WERI-Rb-1 (cell line): Measurements from ENCODE around the gene STK32C.

ENCODE experiments used
- DNase-seq: peaks from one replicate; pipeline ENCODE4 v3.0.0-alpha.2; 2020
- H3K27ac ChIP-seq: fragments of 250-450 bp; sonication (Bioruptor Pico); 2 replicates; pipeline ENCODE4 v1.5.1; 2020; ENCODE audit warnings: mild to moderate bottlenecking, moderate library complexity
- H3K27me3 ChIP-seq: fragments of 250-450 bp; sonication (Bioruptor Pico); 2 replicates; pipeline ENCODE4 v1.5.1; 2021; ENCODE audit warnings: mild to moderate bottlenecking, low read depth, moderate library complexity; ENCODE audit not compliant: insufficient read depth, severe bottlenecking
- H3K36me3 ChIP-seq: fragments of 250-450 bp; sonication (Bioruptor Pico); 2 replicates; pipeline ENCODE4 v1.5.1; 2020; ENCODE audit warnings: mild to moderate bottlenecking, moderate library complexity
- H3K4me3 ChIP-seq: 2 replicates; pipeline ENCODE4 v1.5.1; 2011; ENCODE audit warnings: low read depth, mild to moderate bottlenecking, control low read depth, low read length
- H3K9me3 ChIP-seq: fragments of 250-450 bp; sonication (Bioruptor Pico); 2 replicates; pipeline ENCODE4 v1.5.1; 2021; ENCODE audit warnings: mild to moderate bottlenecking, moderate library complexity; ENCODE audit not compliant: severe bottlenecking
- TF ChIP-seq, protein P1 (sequence below): IDR thresholded peaks from 2 replicates; pipeline ENCODE4 v1.5.1; 2011; ENCODE audit warnings: low read depth, mild to moderate bottlenecking, control low read depth, inconsistent platforms, low read length

The STK32C gene

DNA sequence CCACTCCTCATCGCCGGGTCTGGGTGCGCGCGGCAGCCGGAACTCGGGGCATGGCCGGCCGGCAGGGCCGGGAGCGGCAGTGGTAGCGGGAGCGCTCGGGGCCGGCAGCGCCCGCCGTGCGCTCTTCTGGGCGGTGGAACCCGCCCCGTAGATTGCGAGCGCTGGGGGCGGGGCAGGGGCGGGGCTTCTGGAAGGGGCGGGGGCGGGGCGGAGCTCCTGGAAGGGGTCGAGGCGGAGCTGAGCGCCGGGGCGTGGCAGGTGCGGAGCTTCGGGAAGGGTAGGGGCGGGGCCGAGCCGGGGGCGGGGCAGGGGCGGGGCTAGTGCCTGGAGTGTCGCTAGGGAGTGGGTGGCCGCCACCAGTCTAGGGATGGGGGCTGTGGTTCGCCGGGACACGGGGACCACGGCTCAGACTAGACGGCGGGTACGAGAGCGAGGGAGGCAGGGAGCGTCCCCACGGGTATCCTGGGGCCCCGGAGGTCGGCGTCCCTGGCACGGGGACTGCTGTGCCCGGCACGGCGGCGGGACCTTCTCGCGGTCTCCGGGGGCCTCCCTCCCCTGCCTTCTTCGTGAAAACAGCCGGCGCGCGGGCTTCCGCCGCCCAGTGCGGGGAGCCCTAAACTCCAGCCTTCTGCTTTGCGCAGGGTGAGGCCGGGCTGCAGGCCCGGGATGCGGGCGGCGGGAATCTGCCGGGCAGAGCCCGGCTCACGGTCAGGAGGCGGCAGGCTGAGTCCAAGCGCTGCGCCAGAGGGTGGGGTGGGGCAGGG lies at the start of gene STK32C:
Gene STK32C, minus strand, starts transcription at position 128 of the 764 bp plus-strand sequence. Its CDS starts 117 bp downstream, at position 11.
- peaks cover 4% of the 10 kb centered on the region for H3K27me3 ChIP-seq
- H3K4me3 ChIP-seq: peak within 1 kb of the TSS; percentile 57
- peak; percentile 88 for DNase-seq
- H3K27ac ChIP-seq: peak within 1 kb of the TSS; percentile 80
- no peaks in the 10 kb centered on the region for H3K9me3 ChIP-seq
- no peaks in the 10 kb centered on the region for H3K36me3 ChIP-seq
- TF ChIP-seq, protein P1, sequence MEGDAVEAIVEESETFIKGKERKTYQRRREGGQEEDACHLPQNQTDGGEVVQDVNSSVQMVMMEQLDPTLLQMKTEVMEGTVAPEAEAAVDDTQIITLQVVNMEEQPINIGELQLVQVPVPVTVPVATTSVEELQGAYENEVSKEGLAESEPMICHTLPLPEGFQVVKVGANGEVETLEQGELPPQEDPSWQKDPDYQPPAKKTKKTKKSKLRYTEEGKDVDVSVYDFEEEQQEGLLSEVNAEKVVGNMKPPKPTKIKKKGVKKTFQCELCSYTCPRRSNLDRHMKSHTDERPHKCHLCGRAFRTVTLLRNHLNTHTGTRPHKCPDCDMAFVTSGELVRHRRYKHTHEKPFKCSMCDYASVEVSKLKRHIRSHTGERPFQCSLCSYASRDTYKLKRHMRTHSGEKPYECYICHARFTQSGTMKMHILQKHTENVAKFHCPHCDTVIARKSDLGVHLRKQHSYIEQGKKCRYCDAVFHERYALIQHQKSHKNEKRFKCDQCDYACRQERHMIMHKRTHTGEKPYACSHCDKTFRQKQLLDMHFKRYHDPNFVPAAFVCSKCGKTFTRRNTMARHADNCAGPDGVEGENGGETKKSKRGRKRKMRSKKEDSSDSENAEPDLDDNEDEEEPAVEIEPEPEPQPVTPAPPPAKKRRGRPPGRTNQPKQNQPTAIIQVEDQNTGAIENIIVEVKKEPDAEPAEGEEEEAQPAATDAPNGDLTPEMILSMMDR: no peak

DNA sequence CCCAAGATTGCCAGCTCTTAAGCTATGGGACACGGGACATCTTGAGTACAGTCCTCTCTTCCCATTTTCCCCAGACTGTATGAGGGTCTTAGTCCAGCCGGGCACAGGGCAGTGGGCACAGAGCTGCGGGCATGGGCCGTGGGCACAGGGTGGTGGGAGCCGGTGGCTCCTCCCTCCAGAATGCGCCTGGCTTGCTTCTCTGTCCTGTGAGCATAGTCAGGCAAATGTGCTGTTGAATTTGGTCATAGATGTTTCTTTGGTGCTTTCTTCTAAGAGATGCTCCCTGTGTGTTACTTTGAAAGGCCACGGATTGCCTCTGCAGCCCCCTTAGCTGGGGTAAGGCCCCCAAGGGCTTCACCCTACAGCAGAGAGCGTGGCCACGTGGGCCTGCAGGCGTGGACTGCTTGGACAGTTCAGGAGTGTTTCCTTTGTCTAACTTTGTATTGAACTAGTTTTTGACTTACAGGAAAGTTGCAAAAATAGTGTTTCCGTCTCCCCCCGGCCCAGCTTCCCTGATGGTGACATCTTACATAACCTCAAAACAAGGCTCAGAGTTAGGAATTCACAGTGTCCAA lies 49.0 kb upstream of the STK32C start:
- H3K4me3 ChIP-seq: no peak overlapping the region
- H3K27ac ChIP-seq: no peak overlapping the region
- TF ChIP-seq, protein P1: no peak
- DNase-seq: no peak
- H3K27me3 ChIP-seq: no peaks in the 10 kb centered on the region
- no peaks in the 10 kb centered on the region for H3K36me3 ChIP-seq
- H3K9me3 ChIP-seq: no peaks in the 10 kb centered on the region

DNA sequence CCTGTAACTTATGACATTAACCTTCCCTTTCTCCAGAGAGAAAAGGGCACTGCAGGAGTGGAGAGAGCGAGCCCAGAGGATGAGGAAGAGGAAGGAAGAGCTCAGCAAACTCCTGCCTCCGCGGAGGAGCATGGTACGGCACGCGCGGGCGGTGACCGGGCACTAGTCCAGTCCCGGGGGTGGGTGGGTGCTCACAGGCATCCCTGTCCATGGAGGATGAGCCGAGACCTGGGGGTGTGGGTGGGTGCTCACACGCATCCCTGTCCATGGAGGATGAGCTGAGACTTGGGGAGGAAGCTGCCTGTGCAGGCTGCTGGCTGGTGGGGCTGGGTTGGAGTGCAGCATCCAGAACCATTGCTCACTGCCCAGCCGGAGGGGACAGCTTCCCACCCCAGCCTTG lies 48.0 kb upstream of the STK32C start:
- Histone ChIP-seq H3K4me3 (no peak overlapping the region), H3K27me3 (no peaks in the 10 kb centered on the region), H3K9me3 (no peaks in the 10 kb centered on the region), H3K27ac (no peak overlapping the region), H3K36me3 (no peaks in the 10 kb centered on the region)
- no peak for DNase-seq
- TF ChIP-seq, protein P1: no peak

DNA sequence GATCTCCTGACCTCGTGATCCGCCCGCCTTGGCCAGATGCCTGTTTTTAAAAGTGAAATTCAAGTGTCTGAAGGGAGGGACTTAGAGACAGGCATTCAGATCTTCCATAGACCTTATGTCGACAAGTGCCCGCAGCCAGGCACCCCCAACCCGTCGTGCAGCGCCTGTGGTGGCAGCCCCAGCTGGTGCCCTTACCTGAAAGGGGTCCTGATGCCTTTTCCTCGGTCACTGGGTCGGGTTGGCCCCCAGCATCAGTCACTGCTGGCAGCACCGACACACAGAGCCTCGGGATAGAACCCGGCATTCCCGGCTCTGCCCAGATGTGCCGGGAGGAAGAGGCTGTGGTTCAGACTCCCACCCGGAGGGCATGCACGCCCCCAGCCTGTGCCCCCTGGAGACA lies 47.5 kb upstream of the STK32C start:
- Histone ChIP-seq H3K4me3 (no peak overlapping the region), H3K27ac (no peak overlapping the region), H3K9me3 (no peaks in the 10 kb centered on the region), H3K27me3 (no peaks in the 10 kb centered on the region), H3K36me3 (no peaks in the 10 kb centered on the region)
- TF ChIP-seq, protein P1: no peak
- DNase-seq: no peak

GRCh38 chr10:132354356-132355094 lies 46.8 kb upstream of the STK32C start:
- H3K9me3 ChIP-seq: no peaks in the 10 kb centered on the region

More at GRCh38 chr10:132354356-132355094, 46.8 kb upstream of the STK32C start:
- no peaks in the 10 kb centered on the region; the same call in 1 of the 2 replicates for H3K36me3 ChIP-seq
- H3K27me3 ChIP-seq: no peaks in the 10 kb centered on the region
- no peak overlapping the region for H3K27ac ChIP-seq
- no peak for DNase-seq
- no peak overlapping the region for H3K4me3 ChIP-seq
- TF ChIP-seq, protein P1: no peak
